ENCODE data around the gene PPM1M.

PPM1M gene

DNA sequence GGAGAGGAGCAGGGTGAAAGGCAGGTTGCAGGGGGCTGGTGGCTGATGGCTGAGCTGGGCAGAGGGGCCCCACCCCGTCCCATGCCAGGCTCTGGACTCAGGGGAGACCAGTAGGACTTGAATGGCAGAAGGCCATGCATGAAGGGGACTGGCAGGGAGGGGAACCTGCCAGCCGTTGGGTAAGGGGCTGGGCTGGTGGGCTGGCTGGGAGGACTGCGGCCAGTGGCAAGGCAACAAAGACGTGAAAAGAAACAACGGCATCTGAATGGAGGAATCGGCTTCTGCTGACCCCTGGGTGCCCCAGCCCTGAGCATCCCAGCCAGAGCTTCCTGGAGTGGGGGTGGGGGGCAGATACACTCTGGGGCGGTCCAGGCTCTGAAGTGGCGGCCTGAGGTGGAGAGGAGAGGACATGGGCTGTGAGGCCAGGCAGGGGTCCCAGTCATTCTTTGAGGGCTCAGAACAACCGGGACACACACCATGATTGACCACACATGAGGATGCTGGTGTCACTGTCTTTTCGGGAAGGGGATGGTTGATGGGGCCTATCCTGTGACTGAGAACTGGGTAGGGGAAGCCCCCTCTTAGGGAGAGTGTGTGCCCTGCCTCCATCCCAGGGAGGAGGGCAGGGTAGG, 53.8 kb downstream of the PPM1M start:
- DNase-seq: no peak
